Loucy (cell line): ENCODE measurements around the gene PDE3B.

Source experiments
- H2AFZ ChIP-seq: fragments of 200-600 bp; sonication (generic); 2 replicates; pipeline ENCODE4 v1.6.0; 2016; ENCODE audit warnings: antibody characterized with exemption, mild to moderate bottlenecking, low read length, moderate library complexity
- H3F3A ChIP-seq: fragments of 200-600 bp; 2 replicates; pipeline ENCODE4 v1.6.0; 2016; ENCODE audit warnings: antibody characterized with exemption, low read depth, mild to moderate bottlenecking
- H3K27me3 ChIP-seq: fragments of 200-600 bp; sonication (generic); 2 replicates; pipeline ENCODE4 v1.6.1; 2014; ENCODE audit warnings: low read length, mild to moderate bottlenecking; ENCODE audit not compliant: insufficient read depth, poor library complexity, severe bottlenecking
- H3K36me3 ChIP-seq: fragments of 200-600 bp; sonication (generic); 2 replicates; pipeline ENCODE4 v1.6.1; 2016; ENCODE audit warnings: low read length; ENCODE audit not compliant: insufficient read depth
- H3K4me1 ChIP-seq: fragments of 200-600 bp; sonication (generic); 2 replicates; pipeline ENCODE4 v1.5.1; 2014; ENCODE audit warnings: low read length, mild to moderate bottlenecking; ENCODE audit not compliant: insufficient read depth, poor library complexity, severe bottlenecking
- H3K4me2 ChIP-seq: fragments of 200-600 bp; sonication (generic); 2 replicates; pipeline ENCODE4 v1.6.0; 2014; ENCODE audit warnings: antibody characterized with exemption, low read length, low read depth, mild to moderate bottlenecking; ENCODE audit not compliant: poor library complexity, severe bottlenecking
- H3K4me3 ChIP-seq: fragments of 200-600 bp; sonication (generic); 2 replicates; pipeline ENCODE4 v1.5.1; 2014; ENCODE audit warnings: low read length, mild to moderate bottlenecking, mixed read lengths; ENCODE audit not compliant: poor library complexity, severe bottlenecking
- H3K79me2 ChIP-seq: fragments of 200-600 bp; sonication (generic); 2 replicates; pipeline ENCODE4 v1.6.1; 2014; ENCODE audit warnings: low read length; ENCODE audit not compliant: insufficient read depth
- H3K9ac ChIP-seq: fragments of 200-600 bp; sonication (generic); 2 replicates; pipeline ENCODE4 v1.6.0; 2014; ENCODE audit warnings: mild to moderate bottlenecking, low read depth, low read length, moderate library complexity; ENCODE audit not compliant: poor library complexity, severe bottlenecking
- H3K9me2 ChIP-seq: fragments of 200-600 bp; sonication (generic); replicated peaks from 2 replicates; pipeline ENCODE4 v1.6.1; 2016; ENCODE audit warnings: low read depth, low read length, mixed read lengths
- H3K9me3 ChIP-seq: fragments of 200-600 bp; sonication (generic); 2 replicates; pipeline ENCODE4 v1.6.1; 2014; ENCODE audit warnings: mild to moderate bottlenecking, antibody characterized with exemption, low read length, low read depth; ENCODE audit not compliant: insufficient read depth
- H4K20me1 ChIP-seq: fragments of 200-600 bp; sonication (generic); 2 replicates; pipeline ENCODE4 v1.6.0; 2014; ENCODE audit warnings: antibody characterized with exemption, low read length, mild to moderate bottlenecking; ENCODE audit not compliant: insufficient read depth, poor library complexity, severe bottlenecking
- CTCF ChIP-seq: fragments of 200-600 bp; sonication (generic); conservative IDR thresholded peaks from 2 replicates; pipeline ENCODE4 v1.5.1; 2014; ENCODE audit warnings: mild to moderate bottlenecking, antibody characterized with exemption, low read length
- EZH2phosphoT487 ChIP-seq: fragments of 200-600 bp; IDR thresholded peaks from 2 replicates; pipeline ENCODE4 v1.6.1; 2018; ENCODE audit warnings: antibody characterized with exemption, mild to moderate bottlenecking, moderate library complexity, borderline replicate concordance

PDE3B gene

GRCh38 chr11:14898355-14898754 lies 254.8 kb downstream of the PDE3B start:
- Histone ChIP-seq H3K9me3 (no peaks in the 10 kb centered on the region), H4K20me1 (no peaks in the 10 kb centered on the region), H3K4me3 (no peak overlapping the region), H2AFZ (no peak overlapping the region), H3K4me1 (peaks cover 10% of the 10 kb centered on the region), H3K9ac (no peak overlapping the region), H3K27me3 (no peaks in the 10 kb centered on the region), H3K36me3 (no peaks in the 10 kb centered on the region), H3K4me2 (no peak overlapping the region), H3K79me2 (no peaks in the 10 kb centered on the region), H3K9me2 (no peaks in the 10 kb centered on the region), H3F3A (no peaks in the 10 kb centered on the region)
- TF ChIP-seq EZH2phosphoT487: no peak
- no peak for TF ChIP-seq CTCF

- Histone ChIP-seq H4K20me1 (no peaks in the 10 kb centered on the region), H3K9me2 (no peaks in the 10 kb centered on the region), H3K4me1 (peaks cover 10% of the 10 kb centered on the region), H3K4me2 (no peak overlapping the region), H3F3A (no peaks in the 10 kb centered on the region), H3K27me3 (no peaks in the 10 kb centered on the region), H3K9me3 (no peaks in the 10 kb centered on the region), H3K4me3 (no peak overlapping the region), H2AFZ (no peak overlapping the region), H3K36me3 (no peaks in the 10 kb centered on the region), H3K79me2 (no peaks in the 10 kb centered on the region), H3K9ac (no peak overlapping the region)
- TF ChIP-seq CTCF: no peak
- TF ChIP-seq EZH2phosphoT487: no peak
Measured at GRCh38 chr11:14898906-14899305, 255.3 kb downstream of the PDE3B start.

- no peak for TF ChIP-seq EZH2phosphoT487
- no peak for TF ChIP-seq CTCF
- peaks cover 15% of the 10 kb centered on the region for H3K4me1 ChIP-seq
- no peak overlapping the region for H3K4me2 ChIP-seq
- H3F3A ChIP-seq: no peaks in the 10 kb centered on the region
- H3K9ac ChIP-seq: no peak overlapping the region
- no peaks in the 10 kb centered on the region for H3K9me3 ChIP-seq
- no peak overlapping the region for H2AFZ ChIP-seq
- H4K20me1 ChIP-seq: no peaks in the 10 kb centered on the region
- no peaks in the 10 kb centered on the region for H3K9me2 ChIP-seq
- no peaks in the 10 kb centered on the region for H3K79me2 ChIP-seq
- no peak overlapping the region for H3K4me3 ChIP-seq
- no peaks in the 10 kb centered on the region for H3K27me3 ChIP-seq
- H3K36me3 ChIP-seq: no peaks in the 10 kb centered on the region
Measured at GRCh38 chr11:14902650-14903350, 259.2 kb downstream of the PDE3B start.
